Mesenchymal stem cell (in vitro differentiated cells and primary cell): ENCODE results near the gene CYP2S1.

Experiments
- DNase-seq: peaks from one replicate; pipeline ENCODE4 v3.0.0-alpha.2; 2013
- H2AFZ ChIP-seq: one replicate; pipeline ENCODE4 v1.6.1; 2013; ENCODE audit warnings: low read depth, mild to moderate bottlenecking, control low read depth, inconsistent platforms, low read length, moderate library complexity
- H2AK5ac ChIP-seq: 2 replicates; pipeline ENCODE4 v1.6.1; 2013; ENCODE audit warnings: low read length, moderate library complexity, mild to moderate bottlenecking, inconsistent platforms; ENCODE audit not compliant: severe bottlenecking
- H2BK120ac ChIP-seq: one replicate; pipeline ENCODE4 v1.6.1; 2013; ENCODE audit warnings: low read depth, mild to moderate bottlenecking, inconsistent platforms, low read length, moderate library complexity
- H2BK12ac ChIP-seq, 2 experiments: one replicate each; pipeline ENCODE4 v1.6.1; 2013; ENCODE audit warnings: inconsistent platforms in 2 of 2, low read length in 2 of 2, mild to moderate bottlenecking in 2 of 2, moderate library complexity in 2 of 2, control low read depth in 1 of 2
- H2BK15ac ChIP-seq: one replicate; pipeline ENCODE4 v1.6.1; 2013; ENCODE audit warnings: mild to moderate bottlenecking, low read depth, inconsistent platforms; ENCODE audit not compliant: poor library complexity, severe bottlenecking
- H2BK5ac ChIP-seq: 2 replicates; pipeline ENCODE4 v1.6.1; 2013; ENCODE audit warnings: low read depth, mild to moderate bottlenecking, low read length, control low read depth, inconsistent platforms; ENCODE audit not compliant: poor library complexity, severe bottlenecking
- H3K14ac ChIP-seq, 2 experiments: one replicate each; pipeline ENCODE4 v1.6.1; 2013; ENCODE audit warnings: inconsistent platforms in 2 of 2, low read length in 2 of 2, control low read depth in 1 of 2, mild to moderate bottlenecking in 1 of 2, moderate library complexity in 1 of 2
- H3K18ac ChIP-seq, 2 experiments: one replicate each; pipeline ENCODE4 v1.6.1; 2013; ENCODE audit warnings: inconsistent platforms in 2 of 2, low read length in 2 of 2, control low read depth in 1 of 2, low read depth in 1 of 2, mild to moderate bottlenecking in 1 of 2
- H3K23ac ChIP-seq, 2 experiments: one replicate each; pipeline ENCODE4 v1.6.1; 2013; ENCODE audit warnings: inconsistent platforms in 2 of 2, low read length in 2 of 2, mild to moderate bottlenecking in 2 of 2, moderate library complexity in 2 of 2, control low read depth in 1 of 2
- H3K27ac ChIP-seq: 2 replicates; pipeline ENCODE4 v1.5.1; 2013; ENCODE audit warnings: mild to moderate bottlenecking, moderate library complexity, low read length, control low read depth, inconsistent platforms; ENCODE audit not compliant: poor library complexity, severe bottlenecking
- H3K27me3 ChIP-seq, 2 experiments: 2 replicates each; pipeline versions ENCODE4 v1.6.1 to v1.7.0; 2013; ENCODE audit warnings: low read length in 2 of 2, mild to moderate bottlenecking in 2 of 2, moderate library complexity in 2 of 2, control low read depth in 1 of 2, inconsistent platforms in 1 of 2; ENCODE audit not compliant: control insufficient read depth in 1 of 2, insufficient read depth in 1 of 2
- H3K36me3 ChIP-seq, 2 experiments: 2 replicates each; pipeline versions ENCODE4 v1.6.1 to v1.7.0; 2013; ENCODE audit warnings: low read length in 2 of 2, control low read depth in 1 of 2, inconsistent platforms in 1 of 2, low read depth in 1 of 2, mild to moderate bottlenecking in 1 of 2; ENCODE audit not compliant: insufficient read depth in 2 of 2, control insufficient read depth in 1 of 2
- H3K4ac ChIP-seq, 2 experiments: one replicate each; pipeline ENCODE4 v1.6.1; 2013; ENCODE audit warnings: inconsistent platforms in 2 of 2, low read length in 2 of 2, mild to moderate bottlenecking in 2 of 2, moderate library complexity in 2 of 2, control low read depth in 1 of 2, low read depth in 1 of 2
- H3K4me1 ChIP-seq: 2 replicates; pipeline ENCODE4 v1.6.1; 2013; ENCODE audit warnings: low read depth, low read length, control low read depth; ENCODE audit not compliant: control insufficient read depth, insufficient read depth
- H3K4me2 ChIP-seq: 2 replicates; pipeline ENCODE4 v1.6.1; 2013; ENCODE audit warnings: low read length, mild to moderate bottlenecking, inconsistent platforms; ENCODE audit not compliant: poor library complexity, severe bottlenecking
- H3K4me3 ChIP-seq, 2 experiments: 2 replicates each; pipeline versions ENCODE4 v1.5.1 to v1.7.0; 2013; ENCODE audit warnings: low read length in 2 of 2, mild to moderate bottlenecking in 2 of 2, control low read depth in 1 of 2, low read depth in 1 of 2; ENCODE audit not compliant: insufficient read depth in 1 of 2
- H3K79me1 ChIP-seq: replicated peaks from 2 replicates; pipeline ENCODE4 v1.6.1; 2013; ENCODE audit warnings: mild to moderate bottlenecking, control low read depth, low read length, inconsistent platforms; ENCODE audit not compliant: poor library complexity, severe bottlenecking
- H3K9ac ChIP-seq: 2 replicates; pipeline ENCODE4 v1.7.0; 2013; ENCODE audit warnings: mild to moderate bottlenecking, low read length, moderate library complexity
- H3K9me3 ChIP-seq: 2 replicates; pipeline ENCODE4 v1.7.0; 2013; ENCODE audit warnings: mild to moderate bottlenecking, low read length; ENCODE audit not compliant: control insufficient read depth
- H4K8ac ChIP-seq: one replicate; pipeline ENCODE4 v1.6.1; 2013; ENCODE audit warnings: inconsistent platforms, mild to moderate bottlenecking, low read length, moderate library complexity
- H4K91ac ChIP-seq: one replicate; pipeline ENCODE4 v1.6.1; 2013; ENCODE audit warnings: mild to moderate bottlenecking, low read length, inconsistent platforms
- WGBS: methylation state at CpG from one replicate; pipeline ENCODE4 v1.1.7; 2013; ENCODE audit warnings: mixed read lengths; 5-methylcytosine and 5-hydroxymethylcytosine counted together

The CYP2S1 gene

GRCh38 chr19:41241859-41242258 lies 48.8 kb downstream of the CYP2S1 start:
- WGBS, result 96% methylated on average over 5 of the region's 5 CpGs
- Histone ChIP-seq H3K27me3 (no peaks in the 10 kb centered on the region), H2AK5ac (no peak overlapping the region), H3K14ac (no peak overlapping the region), H3K4me2 (no peak overlapping the region), H3K4ac (no peak overlapping the region), H3K18ac (no peak overlapping the region), H3K79me1 (peaks cover 34% of the 10 kb centered on the region), H3K4me1 (peaks cover 5% of the 10 kb centered on the region), H3K27ac (no peak overlapping the region), H3K9ac (no peak overlapping the region), H4K8ac (no peak overlapping the region), H2BK15ac (no peak overlapping the region), H3K36me3 (peaks cover 87 to 97% of the 10 kb centered on the region in 2 experiments), H2AFZ (no peak overlapping the region), H2BK5ac (no peak overlapping the region), H3K9me3 (no peaks in the 10 kb centered on the region), H4K91ac (no peak overlapping the region), H2BK12ac (no peak overlapping the region), H3K23ac (no peak overlapping the region), H3K4me3 (no peak overlapping the region), H2BK120ac (no peak overlapping the region)
- DNase-seq, result no peak

GRCh38 chr19:41244117-41244516 lies 51.1 kb downstream of the CYP2S1 start:
- Histone ChIP-seq H2BK15ac (no peak overlapping the region), H3K9me3 (no peaks in the 10 kb centered on the region)

GRCh38 chr19:41245843-41246242 lies 52.8 kb downstream of the CYP2S1 start:
- DNase-seq, result no peak

More at GRCh38 chr19:41244117-41244516, 51.1 kb downstream of the CYP2S1 start:
- Histone ChIP-seq H3K4ac (no peak overlapping the region), H3K18ac (no peak overlapping the region), H4K8ac (no peak overlapping the region), H2AK5ac (no peak overlapping the region), H4K91ac (no peak overlapping the region), H3K27ac (no peak overlapping the region), H3K4me3 (no peak overlapping the region), H3K23ac (no peak overlapping the region), H3K79me1 (peaks cover 31% of the 10 kb centered on the region), H3K4me2 (no peak overlapping the region), H3K27me3 (no peaks in the 10 kb centered on the region), H3K14ac (no peak overlapping the region), H3K36me3 (peaks cover 89 to 95% of the 10 kb centered on the region in 2 experiments), H2AFZ (no peak overlapping the region), H2BK12ac (no peak overlapping the region), H3K9ac (no peak overlapping the region), H3K4me1 (peaks cover 8% of the 10 kb centered on the region), H2BK120ac (no peak overlapping the region), H2BK5ac (no peak overlapping the region)
- 97% methylated on average over 3 of the region's 4 CpGs for WGBS
- DNase-seq, result no peak

GRCh38 chr19:41248895-41249294 lies 55.9 kb downstream of the CYP2S1 start:
- peak overlapping the region; percentile 54 for H2AK5ac ChIP-seq
- H2BK12ac ChIP-seq, result no peak overlapping the region
- H2AFZ ChIP-seq, result no peak overlapping the region
- no peak overlapping the region for H4K91ac ChIP-seq
- no peak overlapping the region for H3K9ac ChIP-seq
- H3K36me3 ChIP-seq, result peaks cover 89 to 94% of the 10 kb centered on the region in 2 experiments
- no peaks in the 10 kb centered on the region for H3K27me3 ChIP-seq
- H2BK15ac ChIP-seq, result no peak overlapping the region
- peaks cover 32% of the 10 kb centered on the region for H3K79me1 ChIP-seq
- H3K4me2 ChIP-seq, result no peak overlapping the region
- H3K4me1 ChIP-seq, result peaks cover 9% of the 10 kb centered on the region
- no peak for DNase-seq
- H3K14ac ChIP-seq, result no peak overlapping the region
- peak overlapping the region in 1 of 2 experiments; percentile 52 for H3K23ac ChIP-seq
- H3K4me3 ChIP-seq, result no peak overlapping the region
- H3K18ac ChIP-seq, result no peak overlapping the region
- no peak overlapping the region for H2BK5ac ChIP-seq
- no peak overlapping the region for H3K27ac ChIP-seq
- no peaks in the 10 kb centered on the region for H3K9me3 ChIP-seq
- no peak overlapping the region for H2BK120ac ChIP-seq
- no peak overlapping the region for H4K8ac ChIP-seq
- WGBS, result 95% methylated on average over 2 of the region's 4 CpGs
- no peak overlapping the region for H3K4ac ChIP-seq

More at GRCh38 chr19:41245843-41246242, 52.8 kb downstream of the CYP2S1 start:
- peaks cover 92 to 95% of the 10 kb centered on the region in 2 experiments for H3K36me3 ChIP-seq
- H3K4ac ChIP-seq, result no peak overlapping the region
- H3K18ac ChIP-seq, result no peak overlapping the region
- H3K9ac ChIP-seq, result no peak overlapping the region
- H4K91ac ChIP-seq, result no peak overlapping the region
- no peak overlapping the region for H3K23ac ChIP-seq
- H3K4me2 ChIP-seq, result no peak overlapping the region
- H3K27me3 ChIP-seq, result no peaks in the 10 kb centered on the region
- no peaks in the 10 kb centered on the region for H3K9me3 ChIP-seq
- 92% methylated on average over 3 of the region's 3 CpGs for WGBS
- H2AFZ ChIP-seq, result no peak overlapping the region
- H2BK15ac ChIP-seq, result no peak overlapping the region
- H3K14ac ChIP-seq, result no peak overlapping the region
- H4K8ac ChIP-seq, result no peak overlapping the region
- no peak overlapping the region for H2BK5ac ChIP-seq
- H3K79me1 ChIP-seq, result peaks cover 33% of the 10 kb centered on the region
- H3K4me1 ChIP-seq, result peaks cover 6% of the 10 kb centered on the region
- no peak overlapping the region for H2BK12ac ChIP-seq
- no peak overlapping the region for H3K27ac ChIP-seq
- H3K4me3 ChIP-seq, result no peak overlapping the region
- H2BK120ac ChIP-seq, result no peak overlapping the region
- no peak overlapping the region for H2AK5ac ChIP-seq
